Adipose tissue (tissue), 3 donors: ENCODE data around the gene KATNAL2. TPM values are rescaled to one million over a fixed set of nuclear protein-coding genes. Genes with fewer than 3 reads are reported as not detected.

Experiments used
- H3K27ac ChIP-seq: one replicate; pipeline ENCODE4 v1.5.1; 2013; ENCODE audit warnings: low read depth, low read length
- WGBS, 3 donors: extraction: QIAGEN DNeasy Blood & Tissue Kit; methylation state at CpG; one replicate each; pipeline ENCODE4 v1.1.7; 2013; 5-methylcytosine and 5-hydroxymethylcytosine counted together
- polyA plus RNA-seq, 3 donors: library from polyadenylated mRNA; stranded (reverse); fragments of 200-250 nt; gene quantifications; one replicate each; pipeline ENCODE4 v1.2.3, GENCODE V29; 2013
- donor health status: healthy with polysubstance abuse.
- donor health status: Bipolar disorder and iron deficiency.
- donor health status: healthy.

The KATNAL2 gene
- polyA plus RNA-seq, 3 donors, result 0.86 to 6.7 (median 3.2) TPM

GRCh38 chr18:47150029-47150823, 232.8 kb downstream of the KATNAL2 start, which contains the start of gene HDHD2:
Gene HDHD2 (minus strand): TSS chr18:47150500. CDS start chr18:47136439, 14,061 bp downstream.
- peak within 1 kb of the TSS; percentile 30 for H3K27ac ChIP-seq
- WGBS, 3 donors, result 0 to 1% (median 1%) methylated on average over 70 of the region's 70 CpGs

- H3K27ac ChIP-seq, result peak overlapping the region; percentile 12
- 2 to 8% (median 8%) methylated on average over 13 of the region's 13 CpGs for WGBS, 3 donors
Measured at GRCh38 chr18:47150824-47151366, 233.5 kb downstream of the KATNAL2 start.

DNA sequence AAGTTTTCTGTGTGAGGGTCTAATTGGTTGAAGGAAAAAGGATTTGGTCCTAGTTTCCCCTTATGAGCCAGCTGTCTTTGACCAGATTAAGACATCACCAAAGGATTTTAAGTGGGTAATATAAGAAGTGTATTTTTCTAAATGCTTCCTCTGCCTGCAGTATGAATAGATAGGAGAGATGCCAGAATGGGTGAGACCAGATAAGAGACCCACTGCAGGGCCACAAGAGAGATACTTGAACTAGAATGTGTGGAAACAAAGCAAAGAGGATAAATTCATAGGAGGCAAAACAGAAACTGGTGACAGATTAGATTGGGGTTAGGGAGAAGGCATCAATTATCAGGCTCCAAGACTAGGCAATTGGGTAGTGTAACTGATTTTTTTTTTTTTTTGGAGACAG, 234.0 kb downstream of the KATNAL2 start:
- no peak overlapping the region for H3K27ac ChIP-seq

Other genes starting within 250 kb of the KATNAL2 start
- gene ST8SIA5, start 160.5 kb upstream of the KATNAL2 start, polyA plus RNA-seq, result under 1 TPM; 0.10 to 0.22 (median 0.13) TPM
- gene PIAS2, start 95 bp upstream of the KATNAL2 start, polyA plus RNA-seq, result 10 to 100 TPM in 1 of 3 donors, 1 to 10 TPM in 2; 2.3 to 11.1 (median 6.0) TPM
- gene ELOA2, start 118.0 kb downstream of the KATNAL2 start, polyA plus RNA-seq, result not detected
- 10 to 100 TPM; 15.4 to 27.7 (median 19.3) TPM for gene HDHD2, start 232.9 kb downstream of the KATNAL2 start, polyA plus RNA-seq